Pancreas (tissue), 10 donors: Measurements from ENCODE around the gene PIAS4. TPM values are rescaled to one million over a fixed set of nuclear protein-coding genes. Genes with fewer than 3 reads are reported as not detected.

ENCODE experiments used
- ATAC-seq, 4 donors: fragments of 200-7000 bp; cut with Tn5 transposase; one replicate each; pipeline versions ENCODE4 v1.8.0 to v1.9.1; 2020; ENCODE audit warnings: mild to moderate bottlenecking in 4 of 4, moderate library complexity in 4 of 4
- DNase-seq, 6 donors: peaks; one replicate each; pipeline ENCODE4 v3.0.0-alpha.2; 2020
- FAIRE-seq: peaks from 2 replicates; lab custom pipeline; 2012; peaks lifted over from hg19 to GRCh38; lab: Jason Lieb, UNC
- H3K27ac ChIP-seq, 4 donors: fragments of 200-600 bp; sonication (generic); 1 replicate in 3 of 4; 2 replicates in 1 of 4; pipeline versions ENCODE4 v1.5.0 to v1.8.0; 2020
- H3K27me3 ChIP-seq, 4 donors: fragments of 200-600 bp; one replicate each; pipeline ENCODE4 v1.8.0; 2021
- H3K36me3 ChIP-seq, 3 donors: fragments of 200-600 bp; sonication (generic) in 1 of 3; one replicate each; pipeline versions ENCODE4 v1.5.0 to v1.8.0; 2020 to 2021
- H3K4me1 ChIP-seq, 3 donors: fragments of 200-600 bp; one replicate each; pipeline ENCODE4 v1.8.0; 2021
- H3K4me3 ChIP-seq, 4 donors: fragments of 200-600 bp; sonication (generic) in 2 of 4; one replicate each; pipeline versions ENCODE4 v1.5.0 to v1.8.0; 2020 to 2021
- H3K9me3 ChIP-seq, 4 donors: fragments of 200-600 bp; one replicate each; pipeline ENCODE4 v1.8.0; 2021
- WGBS, 2 donors: extraction: QIAGEN DNeasy Blood & Tissue Kit; methylation state at CpG; one replicate each; pipeline ENCODE4 v1.1.7; 2013; 5-methylcytosine and 5-hydroxymethylcytosine counted together
- intact Hi-C, 3 donors: fragments of 100-400 bp; cut with DNase I; formaldehyde crosslinking; loops; one replicate each; pipeline versions ENCODE4 v1.11.1 to v1.14.2; 2022
- polyA plus RNA-seq, 2 donors: library from polyadenylated mRNA; stranded (reverse); fragments of 200-250 nt; gene quantifications; one replicate each; pipeline ENCODE4 v1.2.3, GENCODE V29; 2013
- total RNA-seq, 6 donors: library from RNA; stranded (reverse); fragmentation: NEBNext Ultra II Directional in 4 of 6; extraction: Animal tissue kit (Norgen Biotek cat#: 25700) in 4 of 6; gene quantifications; one replicate each; pipeline versions ENCODE4 v1.2.1 to v1.2.4, GENCODE V29; 2021 to 2023
- TF ChIP-seq, protein P1 (sequence below), 4 donors: fragments of 200-600 bp; sonication (generic) in 3 of 4; IDR thresholded peaks; one replicate each; pipeline versions ENCODE4 v1.5.0 to v1.8.0; 2021; ENCODE audit warnings: antibody characterized with exemption in 4 of 4
- donor health status: healthy with polysubstance abuse.
- donor health status: DM: no; HTN: no; CAD: no; lungs with moderate emphysema.
- donor health status: DM: no; HTN: no; CAD: no.
- donor health status: control.
- donor health status: control.
- donor health status: Bipolar disorder and iron deficiency.
- donor health status: DM: yes; HTN: yes; CAD: no.
- donor health status: DM: no; HTN: no; CAD: no.
- donor health status: DM: no; HTN: no; CAD: no.
- donor health status: DM: yes; HTN: yes; CAD: no.

Gene PIAS4
- total and polyA plus RNA-seq, 8 donors = 12.8 to 25.3 (median 15.4) TPM

DNA sequence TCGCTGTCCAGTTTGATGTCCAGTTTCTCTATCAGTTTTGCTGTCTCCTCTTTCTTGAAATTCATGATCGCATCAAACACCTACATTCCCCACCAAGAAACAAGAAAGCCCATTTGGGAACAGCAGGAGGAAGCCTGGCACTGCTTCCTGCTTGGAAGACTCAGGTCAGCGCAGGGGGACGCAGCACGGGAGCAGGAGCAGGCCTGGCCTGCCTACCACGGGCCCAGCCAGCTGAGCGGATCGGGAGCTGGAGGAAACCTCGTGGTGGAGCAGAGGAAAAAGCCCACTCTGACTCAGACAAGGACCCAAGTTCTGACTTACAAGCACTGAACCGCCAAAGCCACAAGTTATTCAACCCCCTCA, 26.2 kb upstream of the PIAS4 start:
- H3K27ac ChIP-seq = no peak overlapping the region
- peak in 1 of 6 donors; percentile 27 for DNase-seq

DNA sequence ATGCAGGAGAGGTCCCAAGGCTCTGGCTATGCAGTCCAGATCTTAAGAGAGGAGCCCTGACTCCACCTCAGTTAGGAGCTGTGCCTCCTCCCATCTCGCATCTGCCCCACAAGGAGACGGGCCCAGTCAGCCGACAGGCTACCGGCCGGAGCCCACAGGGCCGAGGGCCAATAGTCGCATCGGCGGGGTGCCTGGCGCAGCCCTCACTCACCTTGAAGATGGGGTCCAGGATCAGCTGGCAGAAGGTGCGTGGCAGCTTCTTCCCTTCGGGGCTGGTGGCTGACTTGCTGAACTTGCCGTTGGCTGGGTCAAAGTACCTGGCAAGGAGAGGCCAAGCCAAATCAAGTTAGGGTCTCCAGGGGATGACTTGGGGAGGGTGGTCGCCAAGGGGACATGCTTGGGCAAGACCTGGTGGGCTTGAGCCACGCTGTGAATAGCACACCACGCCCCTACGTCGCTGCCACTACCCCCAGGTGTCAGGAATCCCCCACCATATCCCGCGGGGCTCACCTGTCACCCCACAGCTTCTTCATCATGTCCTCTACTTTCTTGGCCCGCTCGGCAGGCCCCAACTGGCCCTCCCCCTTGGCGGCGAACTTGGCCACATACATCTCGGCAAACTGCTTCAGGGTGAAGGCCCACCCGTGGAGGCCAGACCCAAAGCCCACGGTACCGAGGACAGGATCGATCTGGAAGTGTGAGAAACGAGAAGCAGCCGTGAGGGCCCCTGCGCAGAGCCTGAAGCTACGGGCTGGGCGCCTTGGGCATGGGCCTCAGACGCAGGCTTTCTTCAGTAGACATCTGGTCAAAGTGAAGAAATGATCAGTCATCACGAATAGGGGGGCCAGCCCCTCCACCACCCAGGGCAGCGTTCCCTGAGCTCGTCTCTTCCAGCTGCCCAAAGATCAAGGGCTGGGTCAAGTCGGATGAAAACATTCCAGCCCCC, 25.5 kb upstream of the PIAS4 start:
- Histone ChIP-seq H3K4me3 (no peak overlapping the region), H3K36me3 (peaks cover 35 to 71% (median 69%) of the 10 kb centered on the region in 3 donors), H3K27me3 (no peaks in the 10 kb centered on the region), H3K27ac (no peak overlapping the region), H3K4me1 (peaks cover 16 to 32% (median 21%) of the 10 kb centered on the region in 3 donors), H3K9me3 (no peaks in the 10 kb centered on the region)
- no peak for FAIRE-seq
- 75 to 84% methylated on average over 39 of the region's 39 CpGs for WGBS, 2 donors
- TF ChIP-seq, protein P1, sequence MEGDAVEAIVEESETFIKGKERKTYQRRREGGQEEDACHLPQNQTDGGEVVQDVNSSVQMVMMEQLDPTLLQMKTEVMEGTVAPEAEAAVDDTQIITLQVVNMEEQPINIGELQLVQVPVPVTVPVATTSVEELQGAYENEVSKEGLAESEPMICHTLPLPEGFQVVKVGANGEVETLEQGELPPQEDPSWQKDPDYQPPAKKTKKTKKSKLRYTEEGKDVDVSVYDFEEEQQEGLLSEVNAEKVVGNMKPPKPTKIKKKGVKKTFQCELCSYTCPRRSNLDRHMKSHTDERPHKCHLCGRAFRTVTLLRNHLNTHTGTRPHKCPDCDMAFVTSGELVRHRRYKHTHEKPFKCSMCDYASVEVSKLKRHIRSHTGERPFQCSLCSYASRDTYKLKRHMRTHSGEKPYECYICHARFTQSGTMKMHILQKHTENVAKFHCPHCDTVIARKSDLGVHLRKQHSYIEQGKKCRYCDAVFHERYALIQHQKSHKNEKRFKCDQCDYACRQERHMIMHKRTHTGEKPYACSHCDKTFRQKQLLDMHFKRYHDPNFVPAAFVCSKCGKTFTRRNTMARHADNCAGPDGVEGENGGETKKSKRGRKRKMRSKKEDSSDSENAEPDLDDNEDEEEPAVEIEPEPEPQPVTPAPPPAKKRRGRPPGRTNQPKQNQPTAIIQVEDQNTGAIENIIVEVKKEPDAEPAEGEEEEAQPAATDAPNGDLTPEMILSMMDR (IDR thresholded peaks at IDR 0.05) = no peak
- ATAC-seq = no peak
- intact Hi-C loops = no loop called here
- peak in 3 of 6 donors; percentile 18 to 52 (median 31) for DNase-seq

More for the DNA sequence above, 26.2 kb upstream of the PIAS4 start:
- H3K36me3 ChIP-seq = peaks cover 38 to 78% (median 76%) of the 10 kb centered on the region in 3 donors
- no peaks in the 10 kb centered on the region for H3K27me3 ChIP-seq
- H3K4me1 ChIP-seq = peaks cover 13 to 25% (median 15%) of the 10 kb centered on the region in 3 donors
- intact Hi-C loops = no loop called here
- WGBS, 2 donors = 85 to 87% methylated on average over 10 of the region's 10 CpGs
- H3K9me3 ChIP-seq = no peaks in the 10 kb centered on the region
- no peak overlapping the region for H3K4me3 ChIP-seq
- TF ChIP-seq, protein P1 (IDR thresholded peaks at IDR 0.05) = no peak
- ATAC-seq (no peak), FAIRE-seq (no peak)

- Histone ChIP-seq H3K27ac (peak overlapping the region in 1 of 4 donors; percentile 87), H3K4me3 (peak overlapping the region in 1 of 4 donors; percentile 77), H3K9me3 (no peaks in the 10 kb centered on the region), H3K27me3 (no peaks in the 10 kb centered on the region), H3K36me3 (peaks cover 30 to 62% (median 60%) of the 10 kb centered on the region in 3 donors), H3K4me1 (peaks cover 16 to 39% (median 27%) of the 10 kb centered on the region in 3 donors)
- intact Hi-C loops = no loop called here
- ATAC-seq = no peak
- DNase-seq = peak; percentile 19 to 80 (median 42)
- no peak for FAIRE-seq
- WGBS, 2 donors = 71 to 80% methylated on average over 40 of the region's 40 CpGs
- TF ChIP-seq, protein P1 (IDR thresholded peaks at IDR 0.05) = no peak
These were observed 24.6 kb upstream of the PIAS4 start for GRCh38 chr19:3982701-3983541.

DNA sequence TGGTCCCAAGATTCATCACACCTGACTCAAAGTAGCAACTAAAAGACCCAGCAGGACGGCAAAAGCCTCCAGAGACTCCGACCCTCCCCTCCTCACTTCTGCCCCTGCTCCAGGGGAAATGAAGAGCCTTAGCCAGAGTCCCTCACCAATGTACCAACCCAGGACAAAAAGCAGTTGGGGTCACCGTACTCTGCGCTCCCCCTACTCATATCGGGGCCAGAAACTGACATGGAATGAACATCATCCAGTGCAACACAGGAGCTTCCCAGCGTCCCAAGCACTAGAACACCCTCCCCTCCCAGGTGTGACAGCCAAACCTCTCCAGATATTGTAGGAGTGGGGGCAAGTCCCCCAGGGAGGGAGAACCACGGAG, 24.0 kb upstream of the PIAS4 start:
- TF ChIP-seq, protein P1 (IDR thresholded peaks at IDR 0.05) = no peak
- DNase-seq = no peak
- ATAC-seq = no peak
- H3K27me3 ChIP-seq = no peaks in the 10 kb centered on the region
- 39 to 41% methylated on average over 7 of the region's 7 CpGs for WGBS, 2 donors
- peak overlapping the region in 2 of 4 donors; percentile 7 to 87 for H3K27ac ChIP-seq
- H3K36me3 ChIP-seq = peaks cover 30 to 56% (median 54%) of the 10 kb centered on the region in 3 donors
- peak overlapping the region in 3 of 4 donors; percentile 63 to 99 (median 77) for H3K4me3 ChIP-seq
- FAIRE-seq = no peak
- intact Hi-C loops = no loop called here
- H3K4me1 ChIP-seq = peaks cover 16 to 39% (median 27%) of the 10 kb centered on the region in 3 donors
- no peaks in the 10 kb centered on the region for H3K9me3 ChIP-seq
